GM18517 (cell line): ENCODE measurements around the gene AIP.

ENCODE experiments used
- ATAC-seq: cut with Tn5 transposase; IDR thresholded peaks from one replicate; pipeline ENCODE4 v1.9.1; 2021; ENCODE audit warnings: mild to moderate bottlenecking, moderate library complexity; ENCODE audit not compliant: unreplicated experiment

Gene AIP

GRCh38 chr11:67482827-67483798, at the start of gene AIP:
AIP (plus strand) TSS chr11:67483026; CDS start chr11:67483159, 133 bp downstream.
- ATAC-seq = peak; percentile 51

- ATAC-seq = no peak
These were observed 49.1 kb upstream of the AIP start for GRCh38 chr11:67433536-67434394.

- no peak for ATAC-seq
These were observed 48.4 kb upstream of the AIP start for GRCh38 chr11:67434395-67434881.

- no peak for ATAC-seq
These were observed 47.6 kb upstream of the AIP start for GRCh38 chr11:67435031-67435726.

GRCh38 chr11:67435727-67436458, 46.9 kb upstream of the AIP start:
- no peak for ATAC-seq

GRCh38 chr11:67436459-67437081, 46.3 kb upstream of the AIP start:
- ATAC-seq = peak; percentile 51

GRCh38 chr11:67437082-67437808, 45.6 kb upstream of the AIP start, which contains the start of gene PTPRCAP:
PTPRCAP (minus strand) TSS chr11:67437682; CDS start chr11:67437619, 63 bp downstream.
- no peak for ATAC-seq

- ATAC-seq = no peak
These were observed 45.0 kb upstream of the AIP start for GRCh38 chr11:67437809-67438157.

- no peak for ATAC-seq
These were observed 44.5 kb upstream of the AIP start for GRCh38 chr11:67438158-67438902.

GRCh38 chr11:67439321-67440228, 43.3 kb upstream of the AIP start:
- ATAC-seq = no peak

GRCh38 chr11:67440229-67441097, 42.4 kb upstream of the AIP start:
- no peak for ATAC-seq

- ATAC-seq = no peak
These were observed 41.7 kb upstream of the AIP start for GRCh38 chr11:67441098-67441563.

- no peak for ATAC-seq
These were observed 41.0 kb upstream of the AIP start for GRCh38 chr11:67441731-67442351.

- ATAC-seq = no peak
These were observed 40.1 kb upstream of the AIP start for GRCh38 chr11:67442504-67443404.

- ATAC-seq = no peak
These were observed 37.3 kb upstream of the AIP start for GRCh38 chr11:67445515-67445914.
